ENCODE results near the gene PDE7B. TPM values are rescaled to one million over a fixed set of nuclear protein-coding genes. Genes with fewer than 3 reads are reported as not detected.
A peak's percentile ranks its signal among the peaks of the same experiment; 100 is the strongest.

PDE7B gene
- total and polyA plus RNA-seq, 9 of the 15 experiments (the other 6 are each of a cell fraction or from before 2014, with no cell fraction given): 0.01 TPM; not detected in 8

DNA sequence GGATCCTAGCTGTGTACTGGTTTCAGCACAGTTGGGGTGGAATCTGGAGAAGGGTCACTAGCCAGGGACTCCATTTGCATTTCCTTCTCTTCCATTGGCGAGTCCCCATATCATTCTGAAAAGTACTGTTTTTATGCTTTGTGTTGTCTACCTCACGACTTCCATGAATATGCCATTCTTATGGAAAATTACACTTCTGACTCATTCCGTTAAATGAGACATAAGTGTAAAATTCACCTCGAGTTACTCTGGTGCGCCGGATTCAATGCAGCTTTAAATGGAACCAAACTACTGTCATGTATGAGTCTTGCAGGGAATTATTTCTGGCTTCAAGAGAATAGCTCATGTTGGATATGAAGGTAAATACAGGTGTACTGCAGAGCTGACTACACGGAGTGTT lies 99.2 kb downstream of the PDE7B start (continued):
- TF ChIP-seq, protein P1, sequence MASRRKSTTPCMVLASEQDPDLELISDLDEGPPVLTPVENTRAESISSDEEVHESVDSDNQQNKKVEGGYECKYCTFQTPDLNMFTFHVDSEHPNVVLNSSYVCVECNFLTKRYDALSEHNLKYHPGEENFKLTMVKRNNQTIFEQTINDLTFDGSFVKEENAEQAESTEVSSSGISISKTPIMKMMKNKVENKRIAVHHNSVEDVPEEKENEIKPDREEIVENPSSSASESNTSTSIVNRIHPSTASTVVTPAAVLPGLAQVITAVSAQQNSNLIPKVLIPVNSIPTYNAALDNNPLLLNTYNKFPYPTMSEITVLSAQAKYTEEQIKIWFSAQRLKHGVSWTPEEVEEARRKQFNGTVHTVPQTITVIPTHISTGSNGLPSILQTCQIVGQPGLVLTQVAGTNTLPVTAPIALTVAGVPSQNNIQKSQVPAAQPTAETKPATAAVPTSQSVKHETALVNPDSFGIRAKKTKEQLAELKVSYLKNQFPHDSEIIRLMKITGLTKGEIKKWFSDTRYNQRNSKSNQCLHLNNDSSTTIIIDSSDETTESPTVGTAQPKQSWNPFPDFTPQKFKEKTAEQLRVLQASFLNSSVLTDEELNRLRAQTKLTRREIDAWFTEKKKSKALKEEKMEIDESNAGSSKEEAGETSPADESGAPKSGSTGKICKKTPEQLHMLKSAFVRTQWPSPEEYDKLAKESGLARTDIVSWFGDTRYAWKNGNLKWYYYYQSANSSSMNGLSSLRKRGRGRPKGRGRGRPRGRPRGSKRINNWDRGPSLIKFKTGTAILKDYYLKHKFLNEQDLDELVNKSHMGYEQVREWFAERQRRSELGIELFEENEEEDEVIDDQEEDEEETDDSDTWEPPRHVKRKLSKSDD (conservative IDR thresholded peaks at IDR 0.05; ENCODE audit: low read length): no peak
- TF ChIP-seq CHD4 (IDR thresholded peaks at IDR 0.05; ENCODE audit: insufficient read depth, insufficient replicate concordance, low read depth, low read length, poor library complexity, severe bottlenecking): no peak
- TF ChIP-seq, protein P2, sequence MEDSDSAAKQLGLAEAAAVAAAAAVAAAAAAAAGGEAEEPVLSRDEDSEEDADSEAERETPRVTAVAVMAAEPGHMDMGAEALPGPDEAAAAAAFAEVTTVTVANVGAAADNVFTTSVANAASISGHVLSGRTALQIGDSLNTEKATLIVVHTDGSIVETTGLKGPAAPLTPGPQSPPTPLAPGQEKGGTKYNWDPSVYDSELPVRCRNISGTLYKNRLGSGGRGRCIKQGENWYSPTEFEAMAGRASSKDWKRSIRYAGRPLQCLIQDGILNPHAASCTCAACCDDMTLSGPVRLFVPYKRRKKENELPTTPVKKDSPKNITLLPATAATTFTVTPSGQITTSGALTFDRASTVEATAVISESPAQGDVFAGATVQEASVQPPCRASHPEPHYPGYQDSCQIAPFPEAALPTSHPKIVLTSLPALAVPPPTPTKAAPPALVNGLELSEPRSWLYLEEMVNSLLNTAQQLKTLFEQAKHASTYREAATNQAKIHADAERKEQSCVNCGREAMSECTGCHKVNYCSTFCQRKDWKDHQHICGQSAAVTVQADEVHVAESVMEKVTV (CRISPR knock-in tag; IDR thresholded peaks at IDR 0.05): no peak

DNA sequence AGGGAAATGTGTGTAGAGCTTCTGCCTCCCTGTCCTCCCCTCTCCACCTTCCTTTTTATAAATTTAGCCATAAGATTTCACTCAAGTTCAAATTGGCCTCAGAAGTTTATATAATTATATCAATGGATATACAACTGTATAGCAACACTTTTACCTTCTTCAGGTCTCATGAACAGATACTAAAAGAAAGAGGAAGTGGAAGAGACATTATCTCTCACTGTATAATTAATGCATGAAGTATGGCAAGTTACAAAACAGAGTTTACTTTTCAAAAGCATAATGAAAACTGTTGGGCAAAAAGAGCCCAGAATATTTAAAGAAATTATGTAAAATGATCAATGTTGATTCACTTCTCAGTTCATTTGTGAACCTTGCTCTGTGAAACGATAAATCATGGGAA lies 99.7 kb downstream of the PDE7B start:
- Histone ChIP-seq H3K4me2 (ENCODE audit: insufficient read depth, low read length) (no peak overlapping the region), H3K9ac (ENCODE audit: insufficient read depth in 1 of 2, low read depth in 2 of 2, low read length in 2 of 2) (no peak overlapping the region), H3K4me3 (no peak overlapping the region), H3K36me3 (ENCODE audit: control insufficient read depth, insufficient read depth, low read length) (no peaks in the 10 kb centered on the region), H3K9me1 (ENCODE audit: control insufficient read depth, insufficient read depth, low read length) (no peaks in the 10 kb centered on the region), H2AFZ (ENCODE audit: low read depth, low read length) (no peak overlapping the region), H3K4me1 (replicated peaks in 1 of 2; ENCODE audit: control insufficient read depth in 2 of 2, insufficient read depth in 2 of 2, low read length in 2 of 2) (no peaks in the 10 kb centered on the region), H3K9me3 (replicated peaks; ENCODE audit: control insufficient read depth, insufficient read depth, low read depth, low read length) (no peaks in the 10 kb centered on the region), H4K20me1 (replicated peaks; ENCODE audit: control insufficient read depth, insufficient read depth, low read length) (no peaks in the 10 kb centered on the region), H3K27ac (ENCODE audit: extremely low read depth, low read depth, low read length) (no peak overlapping the region), H3K79me2 (ENCODE audit: control insufficient read depth, insufficient read depth, low read length) (no peaks in the 10 kb centered on the region), H3K27me3 (ENCODE audit: control insufficient read depth in 2 of 2, insufficient read depth in 2 of 2, low read length in 2 of 2) (no peaks in the 10 kb centered on the region; a peak in 1 of 5 replicates)
- FAIRE-seq (no peak), DNase-seq (ENCODE audit: extremely low read depth in 1 of 4, low spot score in 3 of 4) (no peak), ATAC-seq (no peak)
- no TSS peak for BruUV-seq (replicated peaks)
- intact Hi-C loops (cut with micrococcal nuclease): no loop called here
- peak; percentile 74; the same call in 1 of the 2 replicates for TF ChIP-seq SPI1 (IDR thresholded peaks at IDR 0.05; ENCODE audit: borderline replicate concordance, low read depth, low read length)
- TF ChIP-seq, protein P3, sequence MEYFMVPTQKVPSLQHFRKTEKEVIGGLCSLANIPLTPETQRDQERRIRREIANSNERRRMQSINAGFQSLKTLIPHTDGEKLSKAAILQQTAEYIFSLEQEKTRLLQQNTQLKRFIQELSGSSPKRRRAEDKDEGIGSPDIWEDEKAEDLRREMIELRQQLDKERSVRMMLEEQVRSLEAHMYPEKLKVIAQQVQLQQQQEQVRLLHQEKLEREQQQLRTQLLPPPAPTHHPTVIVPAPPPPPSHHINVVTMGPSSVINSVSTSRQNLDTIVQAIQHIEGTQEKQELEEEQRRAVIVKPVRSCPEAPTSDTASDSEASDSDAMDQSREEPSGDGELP (CRISPR knock-in tag; IDR thresholded peaks at IDR 0.05; ENCODE audit: borderline replicate concordance): no peak
- in situ Hi-C loops (cut with MboI): no loop called here
- ChIA-PET POLR2A (interaction anchor here (0.6 kb wide), 1 partner anchor 114 kb away, joined by 3 read pairs; no protein-coding TSS in a partner anchor), CTCF (ENCODE audit: low intra/inter-chr PET ratio) (no interaction called here)
- 0% methylated on average over 1 of the region's 1 CpG for WGBS (ENCODE audit: insufficient coverage, low coverage, missing lambda C conversion rate)
